Activated T-cell treated with anti-CD3 and anti-CD28 coated beads for 24 hours (primary cell): ENCODE measurements around the gene GDE1.

Experiments used
- DNase-seq: peaks from one replicate; pipeline ENCODE4 v3.0.0-alpha.2; 2020; ENCODE audit warnings: low read depth

Gene GDE1

DNA sequence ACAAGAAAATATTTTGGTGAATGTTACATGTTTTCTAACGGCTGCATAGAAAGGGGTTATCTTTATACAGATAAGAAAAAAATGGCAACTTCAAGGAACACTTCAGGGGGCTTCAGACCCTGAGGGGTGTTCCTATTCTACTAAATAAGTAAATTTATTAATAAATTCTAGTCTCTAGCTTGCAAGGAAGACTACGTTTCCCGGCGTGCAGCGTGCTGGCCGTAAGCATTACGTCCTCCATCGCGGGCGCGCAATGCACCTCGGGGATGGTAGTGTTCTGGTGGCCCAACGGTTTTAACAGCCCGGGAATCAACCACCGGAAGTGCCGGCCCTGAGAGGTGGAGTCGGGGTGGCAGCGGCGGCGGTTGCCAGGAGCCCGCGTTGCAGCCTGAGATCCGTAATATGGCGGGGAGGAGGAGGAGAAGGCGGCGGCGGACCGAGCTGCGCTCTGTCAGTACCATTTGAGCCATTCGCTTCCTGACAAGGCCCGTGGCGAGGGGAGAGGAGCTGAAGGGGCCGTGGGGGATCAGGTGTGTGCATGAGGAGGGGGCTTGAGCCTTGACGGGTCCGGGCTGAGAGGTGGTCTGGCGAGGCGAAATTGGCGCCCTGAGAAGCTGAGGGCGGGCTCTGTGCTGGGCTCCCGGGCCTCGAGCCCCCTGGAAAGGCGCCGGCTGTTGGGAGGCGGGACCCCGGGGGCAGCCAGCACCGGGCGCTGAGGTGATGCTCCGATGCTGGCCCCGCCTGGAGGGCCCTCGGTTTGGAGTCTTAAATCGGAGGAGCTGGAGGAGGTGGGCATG lies 1.9 kb upstream of the GDE1 start, which contains the start of gene CCP110:
CCP110 (plus strand) TSS at position 384 of the 797 bp plus-strand sequence. CDS start 3,940 bp downstream, outside the sequence.
- DNase-seq: peak; percentile 94

- no peak for DNase-seq
These were observed 1.3 kb upstream of the GDE1 start for GRCh38 chr16:19523184-19523558.

DNA sequence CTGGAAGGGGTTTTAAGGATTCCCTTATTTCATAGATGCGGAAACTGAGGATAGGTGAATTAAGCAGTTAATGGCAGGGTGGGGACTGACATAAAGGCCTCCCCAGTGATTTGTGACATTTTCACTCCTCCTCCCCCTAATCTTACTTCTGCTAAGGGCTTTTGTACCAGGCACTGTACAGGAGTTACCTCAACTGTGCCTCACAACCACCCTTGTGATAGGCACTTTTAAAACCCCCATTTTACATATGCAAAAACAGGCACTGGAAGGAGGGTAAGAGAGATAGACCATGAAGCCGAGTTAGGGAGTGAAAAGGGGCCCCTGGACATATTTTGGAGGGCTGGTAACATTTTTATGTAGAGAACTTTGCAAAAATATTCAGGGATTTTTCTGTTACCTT lies 862 bp upstream of the GDE1 start:
- no peak for DNase-seq

GRCh38 chr16:19522397-19522732 lies 467 bp upstream of the GDE1 start:
- DNase-seq: no peak

DNA sequence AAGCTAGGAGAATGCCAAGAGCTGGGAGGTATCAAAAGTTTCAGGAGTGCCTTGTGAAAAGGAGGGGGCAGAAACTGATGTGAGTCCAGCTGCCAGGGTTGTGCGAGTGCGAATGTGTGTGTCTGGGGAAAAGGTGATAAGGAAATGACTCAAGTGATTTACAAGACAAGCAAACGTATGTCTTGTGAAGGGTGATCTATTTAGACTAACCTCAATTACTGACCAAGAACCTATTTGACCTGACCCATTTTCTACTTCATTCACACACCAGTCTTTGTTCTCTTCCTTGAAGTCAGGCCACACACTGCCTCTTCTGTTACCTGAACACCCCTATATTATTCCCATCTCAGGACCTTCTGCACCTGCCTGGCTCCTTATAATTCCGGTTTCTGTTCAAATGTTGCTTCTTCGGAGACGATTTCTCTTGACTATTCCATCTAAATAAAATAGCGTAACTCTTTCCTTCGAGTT lies 1.0 kb downstream of the GDE1 start:
- no peak for DNase-seq

DNA sequence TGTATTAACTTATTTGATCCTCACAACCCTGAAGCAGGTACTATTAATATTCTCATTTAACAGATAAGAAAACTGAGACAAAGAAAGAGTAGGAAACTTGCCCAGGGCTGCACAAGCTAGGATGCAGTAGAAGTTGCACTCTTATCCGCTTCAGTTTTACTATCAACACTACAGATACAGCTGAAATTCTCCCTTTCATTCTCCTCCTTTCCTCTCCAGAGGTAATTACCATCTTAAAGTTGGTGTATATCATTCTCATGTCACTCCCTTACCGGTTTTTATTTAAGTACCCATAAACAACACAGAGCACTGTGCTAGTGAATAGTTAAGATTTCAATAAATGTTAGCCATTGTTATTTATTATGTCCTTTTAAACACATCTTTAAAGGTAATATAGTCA lies 3.5 kb downstream of the GDE1 start:
- no peak for DNase-seq

DNA sequence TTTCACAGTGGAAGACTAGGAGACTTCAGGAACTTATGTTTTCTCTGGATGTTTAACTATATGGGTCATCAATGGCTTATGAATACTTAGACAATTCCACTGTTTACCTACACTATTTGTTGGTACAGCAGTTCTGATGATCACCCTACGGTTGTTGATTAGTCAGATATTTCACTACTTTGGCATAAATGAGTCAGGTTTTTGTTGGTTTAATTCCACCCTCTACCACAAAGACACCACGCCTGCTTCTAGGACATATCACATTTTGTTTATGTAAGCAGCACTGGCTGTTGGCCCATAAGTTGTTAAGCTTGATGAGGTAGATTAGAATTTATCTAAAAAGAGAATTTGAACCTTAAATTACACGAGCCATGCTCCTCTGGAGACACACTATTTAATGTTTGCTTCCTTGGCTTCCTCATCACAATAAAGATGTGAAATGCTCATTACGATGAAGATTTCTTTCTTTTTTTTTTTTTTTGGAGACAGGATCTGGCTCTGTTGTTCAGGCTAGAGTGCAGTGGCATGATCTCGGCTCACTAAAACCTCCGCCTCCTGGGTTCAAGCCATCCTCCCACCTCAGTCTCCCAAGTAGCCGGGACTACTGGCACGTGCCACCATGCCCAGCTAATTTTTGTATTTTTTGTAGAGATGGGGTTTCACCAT lies 4.3 kb downstream of the GDE1 start:
- DNase-seq: no peak

DNA sequence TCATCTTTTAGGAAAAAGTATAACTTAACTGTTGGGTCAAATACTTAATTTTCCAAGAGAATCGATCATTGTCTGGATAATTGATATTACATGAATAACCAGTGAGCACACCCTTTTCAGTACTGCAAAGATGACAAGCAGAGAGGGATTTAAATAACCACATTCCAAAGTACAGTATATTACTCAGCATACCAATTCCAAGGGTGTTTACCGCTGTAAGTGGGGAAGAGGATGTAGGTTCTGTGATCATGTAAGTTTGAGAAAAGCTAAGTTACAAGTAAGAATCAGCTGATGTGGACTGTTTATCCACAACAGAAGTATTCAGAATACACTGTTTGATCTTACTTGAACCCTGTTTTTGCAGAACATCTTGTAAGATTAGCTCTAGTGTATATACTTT lies 6.1 kb downstream of the GDE1 start:
- no peak for DNase-seq

DNA sequence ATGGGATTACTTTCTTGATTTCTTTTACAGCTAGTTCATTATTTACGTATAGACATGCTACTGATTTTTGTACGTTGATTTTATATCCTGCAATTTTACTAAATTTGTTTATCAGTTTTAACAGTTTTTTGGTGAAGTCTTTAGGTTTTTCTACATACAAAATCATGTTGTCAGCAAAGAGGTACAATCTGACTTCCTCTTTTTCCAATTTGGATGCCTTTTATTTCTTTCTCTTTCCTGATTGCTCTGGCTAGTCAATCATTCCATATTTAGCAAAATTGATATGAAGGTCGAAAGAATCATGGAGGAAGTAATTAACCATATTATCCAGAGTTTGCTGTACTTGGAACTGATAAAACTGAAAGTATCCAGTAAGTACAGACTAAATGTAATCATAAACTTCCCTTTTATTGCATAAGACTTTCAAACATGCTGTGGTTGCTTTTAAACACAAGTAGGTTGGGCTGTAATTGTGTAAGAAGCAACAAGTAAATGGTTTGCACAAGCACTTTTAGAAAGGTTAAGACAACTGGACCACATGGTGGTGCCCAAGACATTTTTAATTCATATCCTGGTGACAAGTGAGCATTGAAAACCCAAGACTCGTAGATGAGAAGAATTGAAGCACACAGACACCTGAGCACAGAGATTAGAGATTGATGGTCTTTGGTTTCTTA lies 8.4 kb downstream of the GDE1 start:
- DNase-seq: no peak

- DNase-seq: no peak
These were observed 9.6 kb downstream of the GDE1 start for GRCh38 chr16:19512297-19512696.

- no peak for DNase-seq
These were observed 14.0 kb downstream of the GDE1 start for GRCh38 chr16:19507867-19508266.

DNA sequence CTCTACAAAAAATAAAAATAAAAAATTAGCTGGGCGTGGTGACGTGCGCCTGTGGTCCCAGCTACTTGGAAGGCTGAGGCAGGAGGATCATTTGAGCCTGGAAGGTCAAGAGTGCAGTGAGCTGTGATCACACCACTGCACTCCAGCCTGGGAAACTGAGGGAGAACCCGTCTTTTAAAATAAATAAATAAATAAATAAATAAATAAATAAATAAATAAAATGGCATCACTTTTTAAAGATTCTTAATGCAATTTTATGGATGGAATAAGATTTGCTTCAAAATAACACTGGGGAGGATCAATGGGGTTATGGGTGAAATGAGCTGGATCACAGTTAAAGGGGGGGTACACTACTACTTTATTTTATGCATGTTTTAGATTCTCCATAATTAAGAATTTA lies 14.9 kb downstream of the GDE1 start:
- no peak for DNase-seq

- DNase-seq: no peak
These were observed 16.1 kb downstream of the GDE1 start for GRCh38 chr16:19505600-19506303.

- no peak for DNase-seq
These were observed 18.3 kb downstream of the GDE1 start for GRCh38 chr16:19503461-19504075.

- DNase-seq: peak; percentile 53
These were observed 19.3 kb downstream of the GDE1 start for GRCh38 chr16:19502395-19503131.

DNA sequence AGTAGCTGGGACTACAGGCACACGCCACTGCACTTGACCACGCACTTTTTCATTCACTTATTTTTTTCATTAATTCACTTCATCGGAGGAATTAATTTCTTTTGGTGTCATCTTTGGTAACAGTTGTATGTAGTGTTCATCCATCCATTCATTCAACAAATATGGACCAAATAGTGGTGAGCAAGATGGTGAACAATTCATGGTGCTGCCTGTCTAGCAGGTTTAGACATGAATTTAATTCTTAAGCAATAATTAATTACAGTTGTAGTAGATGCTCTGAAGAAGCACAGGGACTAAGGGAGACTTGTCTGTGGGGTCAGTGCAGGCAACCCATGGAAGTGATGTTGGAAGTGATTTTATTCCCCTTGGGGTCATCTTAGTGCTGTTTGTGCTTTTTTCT lies 22.4 kb downstream of the GDE1 start:
- no peak for DNase-seq

DNA sequence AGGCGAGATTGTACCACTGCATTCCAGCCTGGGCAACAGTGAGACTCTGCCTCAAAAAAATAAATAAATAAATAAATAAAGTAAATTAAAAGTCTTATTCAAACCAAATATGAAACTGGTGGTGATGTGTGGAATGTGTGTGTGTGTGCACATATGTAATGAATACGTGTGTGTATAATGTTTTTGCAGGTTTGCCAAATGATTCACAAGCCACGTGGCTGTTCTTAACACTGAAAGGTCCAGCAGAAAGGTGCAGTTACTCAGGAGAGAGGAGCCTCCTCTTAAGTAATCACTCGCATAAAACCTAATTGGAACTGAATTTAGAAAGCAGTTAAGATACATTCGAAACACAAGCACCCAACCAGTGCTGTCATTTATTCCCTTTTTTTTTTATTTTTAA lies 22.9 kb downstream of the GDE1 start:
- no peak for DNase-seq

GRCh38 chr16:19497176-19497575 lies 24.7 kb downstream of the GDE1 start:
- DNase-seq: no peak

DNA sequence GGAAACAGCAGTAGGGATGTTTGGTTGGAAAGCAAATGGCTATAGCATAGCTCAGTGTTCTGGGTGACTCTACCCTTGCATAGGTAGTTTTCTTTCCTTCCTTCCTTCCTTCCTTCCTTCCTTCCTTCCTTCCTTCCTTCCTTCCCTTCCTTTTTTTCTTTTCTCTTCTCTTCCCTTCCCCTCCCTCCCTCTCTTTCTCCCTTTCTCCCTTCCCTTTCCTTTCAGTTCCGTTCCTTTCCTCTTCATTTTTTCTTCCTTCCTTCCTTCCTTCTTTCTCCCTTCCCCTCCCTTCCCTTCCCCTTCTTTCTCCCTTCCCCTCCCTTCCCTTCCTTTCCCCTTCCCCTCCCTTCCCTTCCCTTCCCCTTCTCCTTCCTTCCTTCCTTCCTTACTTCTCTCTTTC lies 31.3 kb downstream of the GDE1 start:
- DNase-seq: no peak

DNA sequence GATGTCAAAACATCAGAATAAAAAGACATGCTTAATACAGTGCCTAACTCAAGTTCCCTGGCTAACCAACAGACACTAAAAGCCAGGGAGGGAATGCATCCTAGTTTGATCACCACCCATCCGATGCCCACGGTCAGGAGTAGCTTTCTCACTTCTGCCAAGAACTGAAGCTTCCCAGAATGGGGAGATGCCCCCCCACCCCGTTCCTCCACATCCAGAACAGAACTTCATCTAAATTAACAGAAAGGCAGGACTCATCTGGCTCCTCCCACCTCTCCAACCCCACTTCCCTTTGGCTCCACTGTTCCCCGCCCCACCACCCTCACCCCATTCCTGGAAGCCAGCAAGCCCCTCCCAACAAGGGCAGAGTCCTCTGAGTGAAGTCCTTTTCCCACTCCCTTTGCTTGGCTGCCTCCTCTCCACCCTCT lies 33.7 kb downstream of the GDE1 start:
- DNase-seq: no peak

- no peak for DNase-seq
These were observed 35.1 kb downstream of the GDE1 start for GRCh38 chr16:19486750-19487325.
